Raji (cell line): ENCODE measurements around the gene IL18.

ENCODE experiments used
- POLR2A ChIP-seq: IDR thresholded peaks from 2 replicates; pipeline ENCODE4 v1.6.1; 2011; ENCODE audit warnings: low read depth, low read length, control low read depth; ENCODE audit not compliant: insufficient read depth

Gene IL18

DNA sequence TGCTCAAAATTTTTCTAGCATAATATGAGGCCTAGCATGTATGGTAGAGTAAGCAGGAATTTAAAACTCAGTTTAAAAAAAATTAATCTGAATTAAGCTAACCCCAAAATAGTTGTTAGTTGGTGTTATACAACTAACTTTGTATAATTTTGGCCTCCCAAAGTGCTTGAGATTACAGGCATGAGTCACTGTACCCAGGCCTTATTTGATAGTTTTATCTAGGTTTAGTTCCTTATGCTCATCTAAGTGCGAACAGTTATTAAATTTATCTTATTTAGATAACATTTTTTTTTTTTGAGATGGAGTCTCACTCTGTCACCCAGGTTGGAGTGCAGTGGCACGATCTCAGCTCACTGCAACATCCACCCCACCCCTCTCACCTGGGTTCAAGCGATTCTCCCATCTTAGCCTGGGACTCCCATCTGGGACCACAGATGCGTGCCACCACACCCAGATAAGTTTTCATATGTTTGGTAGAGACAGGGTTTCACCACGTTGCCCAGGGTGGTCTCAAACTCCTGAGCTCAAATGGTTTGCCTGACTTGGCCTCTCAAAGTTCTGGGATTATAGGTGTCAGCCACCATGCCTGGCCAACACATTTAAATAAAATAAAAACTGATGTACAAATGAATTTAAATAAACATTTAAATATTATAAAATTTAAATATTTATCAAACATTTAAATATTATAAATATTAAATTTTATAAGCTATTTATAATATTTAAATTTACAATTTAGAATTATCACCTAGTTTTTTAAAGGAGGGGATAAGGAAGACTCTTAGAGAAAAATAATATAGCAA, 7.5 kb downstream of the IL18 start:
- no peak for TF ChIP-seq POLR2A

GRCh38 chr11:112150517-112150916, 13.4 kb downstream of the IL18 start:
- no peak for TF ChIP-seq POLR2A

GRCh38 chr11:112143597-112143996, 20.3 kb downstream of the IL18 start:
- TF ChIP-seq POLR2A: no peak

GRCh38 chr11:112134473-112134872, 29.4 kb downstream of the IL18 start:
- TF ChIP-seq POLR2A: no peak

DNA sequence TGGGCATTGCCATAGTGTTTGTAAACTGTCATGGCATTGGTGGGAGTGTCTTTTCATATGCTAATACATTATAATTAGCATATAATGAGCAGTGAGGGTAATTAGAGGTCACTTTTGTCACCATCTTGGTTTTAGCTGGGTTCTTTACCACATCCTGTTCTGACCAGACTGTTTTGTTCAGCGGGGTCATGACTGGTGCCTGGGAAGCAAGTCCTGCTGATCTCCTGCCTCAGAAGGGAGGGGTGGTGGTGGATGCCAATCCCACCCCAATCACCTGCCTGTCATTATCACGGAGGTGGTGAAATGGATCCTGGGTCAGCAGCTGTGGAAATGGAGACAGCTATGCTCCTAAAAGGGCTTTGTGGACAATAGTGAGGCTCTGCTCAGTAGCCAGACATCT, 31.2 kb downstream of the IL18 start:
- no peak for TF ChIP-seq POLR2A

- TF ChIP-seq POLR2A: no peak
Measured at GRCh38 chr11:112129656-112130055, 34.2 kb downstream of the IL18 start.

DNA sequence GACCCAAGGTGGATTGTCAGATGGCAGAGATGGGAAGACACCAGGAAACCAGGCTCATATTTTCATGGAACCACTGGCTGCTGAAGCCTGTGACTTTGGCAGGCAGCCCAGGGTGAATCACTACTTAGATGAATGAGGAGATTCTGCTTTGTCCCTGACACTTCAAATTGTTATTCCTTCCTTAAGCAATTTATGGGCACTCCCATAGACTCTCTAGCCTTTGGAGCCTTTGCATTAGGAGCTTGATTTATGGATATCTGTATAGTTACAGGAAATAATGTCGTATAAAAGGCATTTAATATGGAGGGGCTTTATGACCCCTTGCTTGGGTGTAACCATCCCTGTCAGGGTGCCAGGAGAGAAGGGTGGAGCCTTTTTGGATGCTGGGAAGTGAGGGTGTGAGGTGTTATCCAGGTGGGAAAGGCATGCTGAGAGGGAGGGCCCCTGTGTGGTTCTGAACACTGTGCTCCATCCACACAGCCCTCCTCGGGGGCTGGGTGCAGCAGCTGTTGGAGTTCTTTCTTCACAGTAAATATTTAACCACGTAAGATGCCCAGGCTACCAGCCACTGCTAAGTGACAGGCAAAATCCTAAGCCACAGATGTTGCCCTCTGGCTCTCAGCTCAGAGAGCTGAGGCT, 35.3 kb downstream of the IL18 start:
- TF ChIP-seq POLR2A: no peak

DNA sequence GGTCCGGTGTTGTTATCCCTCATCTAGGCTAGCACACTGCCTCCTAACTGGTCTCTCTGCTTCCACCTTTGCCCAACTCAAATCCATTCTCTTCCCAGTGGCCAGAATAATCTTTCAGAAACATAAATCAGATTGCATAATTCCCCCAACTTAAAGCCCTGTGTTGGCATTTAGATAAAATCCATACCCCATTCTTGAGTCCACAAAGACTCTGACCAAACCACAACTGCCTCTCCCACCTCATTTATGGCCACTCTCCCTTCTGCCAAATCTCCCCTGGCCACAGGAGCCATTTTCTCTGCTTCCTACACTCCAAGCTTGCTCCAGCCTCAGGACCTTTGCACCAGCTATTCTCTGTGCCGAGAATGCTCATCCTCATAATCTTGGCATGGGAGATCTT, 36.8 kb downstream of the IL18 start:
- TF ChIP-seq POLR2A: no peak

GRCh38 chr11:112123129-112123528, 40.8 kb downstream of the IL18 start:
- TF ChIP-seq POLR2A: no peak

- no peak for TF ChIP-seq POLR2A
Measured at GRCh38 chr11:112121981-112122615, 41.8 kb downstream of the IL18 start.

GRCh38 chr11:112118176-112118575, 45.7 kb downstream of the IL18 start:
- TF ChIP-seq POLR2A: no peak

DNA sequence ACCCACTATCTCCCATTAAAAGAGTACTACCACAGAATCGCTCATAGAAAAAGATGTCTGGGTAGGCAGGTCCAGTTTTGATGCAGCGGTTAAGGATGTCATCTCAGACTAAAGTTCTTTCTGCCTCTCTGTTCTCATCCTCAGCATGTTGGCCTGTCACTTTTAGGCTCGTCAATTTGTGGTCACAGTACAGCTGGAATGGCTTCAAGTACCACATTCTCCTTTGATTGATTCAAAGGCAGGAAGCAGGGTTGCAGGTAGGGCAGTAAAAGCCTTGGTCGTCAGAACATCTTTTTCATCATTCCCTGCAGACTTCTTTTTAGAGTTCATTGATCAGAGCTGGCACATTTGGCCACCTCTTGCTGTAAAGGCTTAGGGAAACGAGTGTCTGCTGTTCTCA, 48.5 kb downstream of the IL18 start:
- TF ChIP-seq POLR2A: no peak

DNA sequence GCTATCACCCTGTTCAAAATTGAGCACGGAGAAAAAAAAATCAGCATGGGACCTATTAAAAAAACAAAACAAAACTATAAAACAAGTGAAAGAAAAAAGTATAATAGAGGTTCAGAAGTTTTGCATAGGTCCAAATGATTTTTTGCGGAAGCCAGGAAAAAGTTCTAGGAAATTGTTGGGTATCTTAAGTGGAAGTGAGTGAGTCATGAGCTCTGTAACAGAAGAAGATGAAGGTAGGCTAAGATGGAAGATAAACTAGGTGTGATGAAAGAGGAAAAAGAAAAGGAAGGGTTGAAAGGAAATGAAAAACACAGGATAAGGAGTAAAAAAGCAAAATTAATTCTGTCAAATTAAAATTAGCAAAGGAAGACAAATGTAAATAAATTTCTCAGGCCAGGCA, 49.4 kb downstream of the IL18 start:
- TF ChIP-seq POLR2A: no peak

- no peak for TF ChIP-seq POLR2A
Measured at GRCh38 chr11:112113539-112114457, 50.1 kb downstream of the IL18 start.

- TF ChIP-seq POLR2A: no peak
Measured at GRCh38 chr11:112106070-112106469, 57.8 kb downstream of the IL18 start.

- no peak for TF ChIP-seq POLR2A
Measured at GRCh38 chr11:112103446-112103845, 60.4 kb downstream of the IL18 start.

DNA sequence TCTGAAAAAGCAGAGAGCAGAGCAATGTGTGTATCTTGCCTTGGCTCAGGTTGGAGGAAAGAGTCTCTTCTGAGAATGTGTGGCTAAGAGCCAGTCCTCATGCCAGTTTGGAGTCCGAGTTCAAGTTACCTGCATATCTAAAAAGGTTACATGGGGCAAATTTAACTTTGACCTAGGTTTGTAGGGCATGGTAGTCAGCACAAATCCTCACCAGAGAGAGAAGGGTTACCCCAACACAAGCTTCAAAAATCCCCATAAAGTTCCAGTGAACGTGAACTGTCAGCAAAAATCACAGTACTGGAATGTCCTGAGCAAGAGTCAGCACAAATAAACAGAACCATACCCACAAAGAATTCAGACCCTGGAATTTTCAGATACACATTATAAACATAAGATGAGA, 63.4 kb downstream of the IL18 start:
- TF ChIP-seq POLR2A: no peak
